MCF 10A (cell line): ENCODE results near the gene KCNAB1. TPM values are rescaled to one million over a fixed set of nuclear protein-coding genes. Genes with fewer than 3 reads are reported as not detected.

ENCODE experiments used
- BruUV-seq: library from RNA; stranded (reverse); fragments of 400-500 nt; replicated peaks from 2 replicates; lab custom pipeline; 2021; lab: Mats Ljungman, UMichigan
- CTCF ChIA-PET: fragments of 300-600 bp; sonication (Branson Sonifier 250); formaldehyde crosslinking; extraction: SDS; loops from one replicate; lab custom pipeline; 2021; ENCODE audit warnings: antibody characterized with exemption, inconsistent platforms; lab: Yijun Ruan, JAX
- POLR2A ChIA-PET: fragments of 300-600, 350-650 bp; sonication (Branson Sonifier 250); formaldehyde crosslinking; extraction: SDS; loops from one replicate; lab custom pipeline; 2020; ENCODE audit warnings: antibody characterized with exemption, inconsistent platforms; lab: Yijun Ruan, JAX
- DNase-seq: peaks from one replicate; pipeline ENCODE4 v3.0.0-alpha.2; 2018; ENCODE audit not compliant: unreplicated experiment
- H3K27ac Mint-ChIP-seq: one replicate; pipeline ENCODE4 v1.8.0; 2022; ENCODE audit warnings: mild to moderate bottlenecking, low read depth, mixed read lengths; ENCODE audit not compliant: unreplicated experiment
- H3K27me3 Mint-ChIP-seq: one replicate; pipeline ENCODE4 v1.8.0; 2022; ENCODE audit warnings: mixed read lengths; ENCODE audit not compliant: insufficient read depth, unreplicated experiment
- H3K36me3 Mint-ChIP-seq: one replicate; pipeline ENCODE4 v1.8.0; 2022; ENCODE audit warnings: mild to moderate bottlenecking, moderate library complexity, mixed read lengths; ENCODE audit not compliant: insufficient read depth, unreplicated experiment
- H3K4me1 Mint-ChIP-seq: one replicate; pipeline ENCODE4 v1.8.0; 2022; ENCODE audit warnings: mixed read lengths; ENCODE audit not compliant: insufficient read depth, unreplicated experiment
- H3K4me3 Mint-ChIP-seq: one replicate; pipeline ENCODE4 v1.8.0; 2022; ENCODE audit warnings: mild to moderate bottlenecking, moderate library complexity, mixed read lengths; ENCODE audit not compliant: unreplicated experiment
- H3K9me3 Mint-ChIP-seq: one replicate; pipeline ENCODE4 v1.8.0; 2022; ENCODE audit warnings: mixed read lengths; ENCODE audit not compliant: unreplicated experiment
- CTCF ChIP-seq: fragments of 200-600 bp; IDR thresholded peaks from one replicate; pipeline ENCODE4 v1.8.0; 2022; ENCODE audit warnings: antibody characterized with exemption, mild to moderate bottlenecking; ENCODE audit not compliant: unreplicated experiment
- intact Hi-C: fragments of 100-400 bp; cut with micrococcal nuclease; formaldehyde crosslinking; loops from 2 replicates; pipeline ENCODE4 v1.14.1; 2022
- total RNA-seq: library from RNA; stranded (reverse); gene quantifications from 2 replicates; pipeline ENCODE4 v1.2.3, GENCODE V29; 2022

Gene KCNAB1
- total RNA-seq, 1 experiment from 2014 or later = 0.44 TPM

DNA sequence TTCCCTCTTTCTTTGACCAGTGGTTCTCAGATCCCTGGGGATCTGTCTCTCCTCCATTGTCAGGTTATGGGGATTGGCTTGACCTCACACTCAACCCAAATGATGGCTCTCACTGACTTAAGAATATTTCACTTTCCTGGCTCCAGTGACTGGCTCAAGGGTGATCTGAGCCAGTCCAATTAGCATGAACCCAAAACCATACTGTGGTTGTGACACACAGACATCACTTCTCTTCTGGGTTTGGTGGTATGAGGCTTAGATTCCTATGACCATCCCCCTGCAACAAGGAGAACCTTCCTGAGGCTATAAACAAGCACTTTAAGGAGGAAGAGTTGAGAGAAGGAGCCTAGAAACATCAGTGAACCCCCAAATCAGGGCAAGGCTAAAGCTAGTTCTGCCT lies 85.8 kb downstream of the KCNAB1 start:
- H3K4me3 Mint-ChIP-seq = no peak overlapping the region
- H3K9me3 Mint-ChIP-seq = no peaks in the 10 kb centered on the region
- H3K4me1 Mint-ChIP-seq = no peaks in the 10 kb centered on the region
- peaks cover 12% of the 10 kb centered on the region for H3K27me3 Mint-ChIP-seq
- no peak overlapping the region for H3K27ac Mint-ChIP-seq
- intact Hi-C loops = no loop called here
- CTCF ChIA-PET = no interaction called here
- no TSS peak for BruUV-seq
- TF ChIP-seq CTCF = no peak
- POLR2A ChIA-PET = no interaction called here
- no peaks in the 10 kb centered on the region for H3K36me3 Mint-ChIP-seq
- DNase-seq = no peak

DNA sequence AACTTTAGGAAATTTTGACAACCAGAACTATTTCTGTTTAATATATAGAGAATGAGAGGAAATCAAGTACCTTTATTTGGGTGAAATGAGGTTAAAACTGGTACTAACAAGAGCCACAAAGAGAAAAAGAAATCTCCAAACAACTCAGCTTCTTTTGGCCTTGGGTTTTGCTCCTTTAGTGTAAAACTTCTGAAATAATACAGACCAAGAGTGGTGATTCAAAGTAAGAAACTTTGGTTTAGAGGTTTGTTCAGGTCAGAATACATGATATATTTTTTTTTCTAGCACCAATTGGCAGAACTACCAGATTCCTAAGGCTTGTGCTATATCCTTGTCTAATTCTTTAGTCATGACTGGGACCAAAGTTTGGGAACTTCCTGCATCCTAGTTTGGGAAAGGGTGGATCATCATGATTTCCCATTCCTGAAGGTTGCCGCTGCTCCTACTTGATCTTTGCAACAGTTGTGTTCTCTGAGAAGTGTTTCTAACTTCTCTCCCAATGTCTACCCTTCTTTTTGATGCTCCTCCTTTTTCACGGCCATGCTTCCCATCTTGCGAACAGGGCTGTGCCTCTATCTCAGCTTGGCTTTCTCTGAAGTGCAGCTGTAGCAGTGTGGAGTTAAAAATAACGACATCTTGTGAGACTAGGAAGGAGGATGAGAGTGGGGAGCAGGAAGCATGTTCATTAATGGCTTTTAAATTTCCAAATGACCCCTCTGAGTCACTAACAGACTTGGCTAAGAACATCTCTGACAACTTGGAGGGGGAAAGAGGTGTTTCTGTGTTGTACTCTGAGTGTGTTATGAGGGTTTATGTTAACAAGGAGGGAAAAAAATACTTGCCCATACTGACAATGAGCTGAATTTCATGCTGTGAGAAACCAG lies 87.7 kb downstream of the KCNAB1 start:
- no peaks in the 10 kb centered on the region for H3K9me3 Mint-ChIP-seq
- intact Hi-C loops = no loop called here
- H3K4me3 Mint-ChIP-seq = no peak overlapping the region
- H3K27me3 Mint-ChIP-seq = no peaks in the 10 kb centered on the region
- no peaks in the 10 kb centered on the region for H3K4me1 Mint-ChIP-seq
- CTCF ChIA-PET = no interaction called here
- no TSS peak for BruUV-seq
- DNase-seq = no peak
- no peak overlapping the region for H3K27ac Mint-ChIP-seq
- TF ChIP-seq CTCF = no peak
- H3K36me3 Mint-ChIP-seq = no peaks in the 10 kb centered on the region
- POLR2A ChIA-PET = no interaction called here

GRCh38 chr3:156209631-156210335 lies 89.4 kb downstream of the KCNAB1 start:
- H3K36me3 Mint-ChIP-seq = no peaks in the 10 kb centered on the region
- no peak overlapping the region for H3K27ac Mint-ChIP-seq
- intact Hi-C loops = no loop called here
- no peak for DNase-seq
- TF ChIP-seq CTCF = no peak
- H3K9me3 Mint-ChIP-seq = no peaks in the 10 kb centered on the region
- H3K4me3 Mint-ChIP-seq = no peak overlapping the region
- H3K27me3 Mint-ChIP-seq = no peaks in the 10 kb centered on the region
- H3K4me1 Mint-ChIP-seq = no peaks in the 10 kb centered on the region
- POLR2A ChIA-PET = no interaction called here
- BruUV-seq = no TSS peak
- CTCF ChIA-PET = no interaction called here

DNA sequence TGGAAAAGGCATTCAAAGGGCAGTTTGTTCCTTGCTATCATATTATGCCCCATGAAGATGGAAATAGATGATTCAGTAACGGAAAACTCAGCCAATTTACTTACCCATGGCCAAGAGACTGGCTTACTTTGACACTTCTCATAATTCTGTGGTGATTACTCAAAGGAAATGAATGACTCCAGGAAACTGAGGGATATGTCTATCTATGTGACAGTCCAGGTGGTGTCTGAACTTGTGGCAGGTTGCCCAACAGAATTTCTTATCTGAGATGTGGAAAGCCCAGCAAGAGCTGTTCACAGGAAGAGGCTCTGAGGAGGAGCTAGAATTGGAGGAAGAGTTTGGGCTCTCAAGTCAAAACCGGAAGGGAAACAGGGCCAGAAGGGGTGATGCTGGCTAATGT lies 91.2 kb downstream of the KCNAB1 start:
- BruUV-seq = no TSS peak
- DNase-seq = peak; percentile 35
- intact Hi-C loops = no loop called here
- Mint-ChIP-seq H3K27me3 (no peaks in the 10 kb centered on the region), H3K9me3 (no peaks in the 10 kb centered on the region), H3K4me3 (no peak overlapping the region), H3K36me3 (no peaks in the 10 kb centered on the region), H3K4me1 (no peaks in the 10 kb centered on the region), H3K27ac (no peak overlapping the region)
- CTCF ChIA-PET = interaction anchor here (0.6 to 1.3 kb wide), 4 partner anchors 178 to 332 kb away, joined by 3 to 6 read pairs (median 4); no protein-coding TSS in a partner anchor
- TF ChIP-seq CTCF = no peak
- POLR2A ChIA-PET = interaction anchor here (0.7 kb wide), 1 partner anchor 401 kb away, joined by 3 read pairs; no protein-coding TSS in a partner anchor
